ENCODE results near the gene DUOX2.
"Not testable (repeated sequence)": the region's sequence is repeated elsewhere in the genome, so short reads cannot be mapped to it uniquely, and the experiment has no call there.

DUOX2 gene

DNA sequence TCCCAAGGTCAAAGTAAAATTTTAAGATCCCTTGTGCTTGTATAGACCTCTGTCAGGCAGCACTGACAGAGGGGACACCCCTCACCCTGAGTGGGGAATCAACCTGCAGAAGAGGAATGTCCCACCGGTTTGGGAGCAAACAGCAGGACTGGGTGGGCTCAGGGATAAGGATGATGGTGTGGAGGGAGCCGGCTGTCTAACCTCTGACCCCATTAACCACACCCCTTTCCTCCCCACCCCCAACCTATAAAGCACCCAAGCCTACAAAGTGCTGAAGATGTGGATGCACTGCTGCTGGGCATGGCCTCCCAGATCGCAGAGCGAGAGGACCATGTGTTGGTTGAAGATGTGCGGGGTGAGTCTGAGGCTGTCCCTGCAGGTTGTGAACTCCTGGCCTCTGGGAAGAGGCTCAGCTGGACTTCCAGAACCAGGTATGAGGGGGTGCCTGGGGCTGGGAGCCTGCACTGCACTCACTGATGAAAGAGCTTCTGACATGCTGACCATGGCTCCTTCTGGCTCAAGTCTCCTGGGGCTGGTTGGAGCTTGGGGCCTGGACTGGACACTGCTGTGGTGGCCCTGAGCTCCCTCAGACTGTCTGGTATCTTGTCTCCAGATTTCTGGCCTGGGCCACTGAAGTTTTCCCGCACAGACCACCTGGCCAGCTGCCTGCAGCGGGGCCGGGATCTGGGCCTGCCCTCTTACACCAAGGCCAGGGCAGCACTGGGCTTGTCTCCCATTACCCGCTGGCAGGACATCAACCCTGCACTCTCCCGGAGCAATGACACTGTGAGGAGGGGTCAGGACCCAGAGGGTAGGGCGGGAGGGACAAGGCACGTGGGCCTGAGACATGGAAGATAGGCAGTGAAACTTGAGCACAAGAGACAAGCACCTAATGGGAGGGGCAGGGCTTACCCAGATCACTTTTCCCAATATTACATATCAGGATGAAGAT lies 25.1 kb upstream of the DUOX2 start:
- DNase-seq = no peak

DNA sequence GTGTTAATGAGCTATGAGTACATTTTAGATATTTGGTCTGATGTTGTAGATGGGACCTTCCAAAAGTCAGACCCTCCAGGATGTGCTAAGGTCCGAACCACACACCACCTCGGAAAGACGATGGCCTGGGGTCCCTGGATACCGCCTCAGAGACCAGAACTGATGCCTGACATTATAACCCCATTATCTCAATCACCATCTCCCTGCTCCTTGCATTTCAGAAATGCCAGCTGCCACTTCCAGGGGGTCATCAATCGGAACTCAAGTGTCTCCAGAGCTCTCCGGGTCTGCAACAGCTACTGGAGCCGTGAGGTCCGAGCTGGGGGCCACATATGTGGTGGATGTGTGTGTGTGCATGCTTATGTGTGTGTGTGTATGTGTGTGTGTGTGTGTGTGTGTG lies 23.7 kb upstream of the DUOX2 start:
- DNase-seq = no peak

DNA sequence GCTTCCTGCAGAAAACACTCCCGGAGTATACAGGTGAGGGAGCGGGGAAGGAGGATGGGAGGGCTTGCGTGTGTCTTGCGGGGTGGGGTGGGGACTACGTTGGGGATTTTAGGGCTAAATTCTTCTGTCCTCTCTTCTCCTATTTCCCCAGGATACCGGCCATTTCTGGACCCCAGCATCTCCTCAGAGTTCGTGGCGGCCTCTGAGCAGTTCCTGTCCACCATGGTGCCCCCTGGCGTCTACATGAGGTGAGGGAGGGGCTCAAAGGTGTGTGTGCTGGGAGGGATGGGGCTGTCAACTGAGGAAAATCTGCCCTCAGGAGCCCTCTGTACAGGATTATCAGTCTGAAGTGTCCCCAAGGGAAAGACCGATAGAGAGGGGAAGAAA lies 22.4 kb upstream of the DUOX2 start:
- no peak for DNase-seq

DNA sequence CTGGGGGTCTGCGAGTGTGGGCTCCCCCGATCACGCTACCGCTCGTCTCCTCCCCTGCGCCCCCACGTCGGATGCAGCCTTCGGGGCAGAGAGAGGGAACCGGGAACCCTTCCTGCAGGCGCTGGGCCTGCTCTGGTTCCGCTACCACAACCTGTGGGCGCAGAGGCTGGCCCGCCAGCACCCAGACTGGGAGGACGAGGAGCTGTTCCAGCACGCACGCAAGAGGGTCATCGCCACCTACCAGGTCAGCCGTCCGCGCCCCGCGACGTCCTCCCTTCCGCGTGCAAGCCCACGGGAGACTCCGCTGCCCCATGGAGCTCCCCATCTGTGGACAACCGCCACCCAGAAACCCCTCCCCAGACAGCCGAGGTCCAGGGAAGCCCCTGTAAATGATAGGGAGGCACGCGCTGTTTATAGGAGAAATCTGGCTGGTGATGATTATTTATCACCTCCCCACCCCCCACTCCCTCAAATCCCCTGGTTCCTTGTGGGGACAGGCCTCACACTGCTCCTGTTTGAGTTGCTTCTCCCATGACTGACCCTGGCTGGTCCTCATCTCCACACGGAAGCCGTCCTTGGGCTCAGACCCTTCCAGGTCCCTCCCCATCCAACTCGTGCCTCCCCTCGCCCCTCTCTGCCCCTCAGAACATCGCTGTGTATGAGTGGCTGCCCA lies 21.9 kb upstream of the DUOX2 start:
- DNase-seq = not testable (repeated sequence)

DNA sequence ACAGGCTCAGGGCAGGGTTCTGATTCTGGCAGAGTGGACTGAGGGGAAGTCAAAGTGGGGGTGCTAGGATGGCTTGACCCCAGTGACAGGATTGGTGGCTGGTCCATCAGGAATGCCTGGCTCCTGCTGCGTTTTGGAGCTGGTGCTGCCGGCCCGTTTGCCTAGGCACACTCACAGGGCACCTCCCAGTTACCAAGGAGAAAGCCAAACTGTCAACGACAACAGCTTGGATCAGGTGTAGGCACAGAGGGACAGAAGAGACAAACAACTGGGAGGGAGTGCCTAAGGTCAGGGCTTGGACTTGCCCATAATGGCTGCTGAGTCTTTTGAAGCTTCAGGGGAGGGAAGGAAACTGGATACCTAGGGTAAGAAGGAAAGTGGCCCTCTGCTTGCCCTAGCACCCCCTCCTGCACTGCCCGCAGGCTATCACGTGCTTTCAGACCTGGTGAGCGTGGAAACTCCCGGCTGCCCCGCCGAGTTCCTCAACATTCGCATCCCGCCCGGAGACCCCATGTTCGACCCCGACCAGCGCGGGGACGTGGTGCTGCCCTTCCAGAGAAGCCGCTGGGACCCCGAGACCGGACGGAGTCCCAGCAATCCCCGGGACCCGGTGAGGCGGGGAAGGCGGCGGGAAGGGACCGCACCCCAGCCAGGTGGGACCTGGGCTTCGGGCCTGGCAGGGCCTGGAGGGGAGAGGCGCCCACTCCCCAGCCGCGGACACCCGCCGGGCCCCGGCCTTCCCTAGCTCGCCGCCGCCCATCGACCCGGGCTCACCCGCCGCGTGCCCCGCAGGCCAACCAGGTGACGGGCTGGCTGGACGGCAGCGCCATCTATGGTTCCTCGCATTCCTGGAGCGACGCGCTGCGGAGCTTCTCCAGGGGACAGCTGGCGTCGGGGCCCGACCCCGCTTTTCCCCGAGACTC lies 21.0 kb upstream of the DUOX2 start:
- DNase-seq = no peak

DNA sequence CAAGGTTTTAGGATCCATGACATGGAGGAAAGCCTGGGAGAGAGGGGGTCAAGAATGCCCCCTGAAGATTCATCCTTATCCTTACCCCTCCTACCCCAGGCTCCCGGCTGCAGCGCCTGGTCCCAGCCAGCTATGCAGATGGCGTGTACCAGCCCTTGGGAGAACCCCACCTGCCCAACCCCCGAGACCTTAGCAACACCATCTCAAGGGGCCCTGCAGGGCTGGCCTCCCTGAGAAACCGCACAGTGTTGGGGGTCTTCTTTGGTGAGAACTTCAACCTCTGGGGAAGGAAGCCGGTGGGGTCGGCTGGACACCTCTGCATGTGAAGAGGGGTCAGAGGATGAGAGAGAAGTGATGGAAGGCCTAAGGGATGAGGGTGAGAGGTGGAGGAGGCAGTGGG lies 20.1 kb upstream of the DUOX2 start:
- DNase-seq = no peak

DNA sequence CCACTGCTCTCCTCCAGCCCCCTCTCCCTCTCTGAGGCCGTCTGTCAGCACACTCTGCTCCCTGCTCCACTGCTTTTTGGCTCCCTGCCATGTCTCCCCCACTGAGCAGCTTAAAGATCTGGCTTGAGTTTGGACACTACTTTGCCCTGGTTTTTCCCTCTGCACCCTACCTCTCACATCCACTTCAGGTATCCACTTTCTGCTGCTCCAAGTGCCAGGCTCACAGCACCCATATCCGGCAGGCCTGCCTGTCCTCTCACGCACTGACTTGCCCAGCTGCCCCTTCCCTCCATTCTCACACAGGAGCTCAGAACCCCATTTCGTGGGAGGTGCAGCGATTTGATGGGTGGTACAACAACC lies 19.6 kb upstream of the DUOX2 start:
- DNase-seq = no peak

DNA sequence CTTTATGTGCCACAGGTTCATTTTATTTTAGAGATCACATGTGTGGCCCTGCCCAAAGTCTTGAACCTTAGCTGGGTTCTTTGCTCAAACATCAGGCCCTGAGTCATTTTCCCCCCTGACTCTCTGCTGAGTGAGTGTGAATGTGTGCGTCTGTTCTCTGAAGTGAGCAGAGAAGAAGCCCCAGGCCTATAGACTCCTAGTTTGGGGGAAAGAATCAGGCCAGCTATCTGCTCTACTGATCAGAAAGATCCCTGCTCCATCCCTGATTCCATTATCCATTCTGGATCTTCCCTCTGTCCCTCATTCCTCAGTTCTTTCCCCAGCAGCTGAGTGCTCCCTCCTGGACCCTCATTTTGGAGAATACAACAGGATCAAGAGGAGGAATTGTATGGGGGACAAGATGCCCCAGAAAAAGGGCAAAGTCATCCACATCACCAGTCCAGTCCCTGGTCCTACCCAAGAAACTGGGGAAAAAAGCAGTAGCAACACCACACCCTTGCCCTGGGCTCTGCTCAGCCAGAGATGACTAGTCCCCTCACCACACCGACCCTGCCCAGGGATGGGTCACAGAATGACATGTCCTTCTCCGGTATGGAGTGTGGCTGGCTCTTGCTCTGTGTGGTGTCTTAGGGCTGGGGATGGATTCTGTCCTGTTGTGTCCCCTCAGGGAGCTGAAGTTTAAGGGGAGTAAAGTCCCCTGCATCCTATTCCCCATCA lies 19.0 kb upstream of the DUOX2 start:
- DNase-seq = no peak

DNA sequence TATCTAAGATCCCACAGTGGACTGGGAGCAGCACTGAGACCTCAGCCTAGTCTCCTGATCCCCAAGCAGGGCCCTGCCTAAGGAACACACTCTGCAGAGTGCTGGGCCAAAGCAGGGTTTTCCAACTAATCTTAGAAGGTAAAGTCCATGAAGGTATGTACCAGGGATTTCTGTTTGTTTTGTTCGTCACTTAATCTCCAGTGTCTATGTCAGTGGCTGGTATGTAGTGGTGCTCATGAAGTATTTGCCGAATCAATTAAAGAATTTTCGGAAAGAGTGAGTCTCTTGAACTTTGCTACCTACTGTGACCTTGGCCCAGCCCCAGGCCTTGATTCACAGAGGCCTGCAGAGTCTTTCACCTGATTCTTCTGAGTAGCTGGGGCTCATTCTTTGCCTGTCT lies 17.5 kb upstream of the DUOX2 start:
- DNase-seq = no peak

DNA sequence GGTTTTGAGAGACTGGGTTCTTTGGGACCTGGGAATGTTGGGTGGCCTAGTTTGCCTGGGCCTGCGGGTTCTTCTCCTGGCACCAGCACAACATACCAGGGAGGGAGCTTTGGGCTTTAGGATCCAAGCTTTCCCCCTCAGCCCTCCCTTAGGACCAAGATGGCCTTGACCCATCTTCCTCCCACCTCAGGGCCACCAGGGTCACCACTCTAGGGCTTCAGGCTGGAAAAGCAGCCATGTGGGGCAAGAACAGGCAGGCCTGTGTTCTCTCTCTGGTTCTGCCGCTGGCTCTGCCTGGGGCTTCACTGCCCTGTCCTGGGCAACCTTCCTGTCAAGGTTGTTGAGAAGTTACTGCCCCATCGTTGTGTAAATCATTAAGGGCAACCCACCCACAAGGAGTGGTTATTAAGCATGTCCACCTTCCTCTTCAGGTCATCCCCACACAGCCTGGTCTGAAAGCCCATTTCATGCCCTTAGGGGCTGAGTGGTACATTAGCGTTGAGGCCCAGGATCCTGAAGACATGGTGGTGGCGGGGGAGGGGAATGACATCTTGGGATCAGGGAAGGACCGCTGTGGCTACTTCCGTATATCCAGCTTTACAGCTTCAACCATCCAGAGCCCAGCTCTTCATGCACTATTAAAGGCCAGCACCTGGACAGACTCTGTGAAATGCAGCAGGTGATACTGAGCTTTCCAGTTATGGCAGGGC lies 16.5 kb upstream of the DUOX2 start:
- no peak for DNase-seq

DNA sequence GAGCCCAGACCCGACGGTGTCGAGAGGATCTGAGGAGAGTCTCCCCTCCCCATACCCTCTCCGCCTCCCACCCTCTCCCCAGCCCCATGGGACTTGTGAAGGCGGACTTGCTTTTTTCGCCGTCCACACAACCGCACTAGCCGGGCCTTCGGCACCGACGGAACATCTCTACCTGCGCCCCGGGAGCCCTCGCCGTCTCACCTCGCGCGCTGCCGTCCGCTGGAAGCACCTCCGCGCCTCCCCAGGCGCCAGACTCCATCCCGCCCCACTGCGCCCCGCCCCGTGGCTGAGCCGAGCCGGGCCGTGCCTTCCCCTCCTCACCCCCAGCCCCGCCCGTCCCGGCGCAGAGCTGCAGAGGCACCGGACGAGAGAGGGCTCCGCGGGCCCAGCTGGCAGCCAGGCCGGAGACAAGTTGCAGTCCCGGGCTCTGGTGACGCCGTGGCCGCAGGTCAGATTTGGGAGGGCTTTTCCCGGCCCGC lies 15.7 kb upstream of the DUOX2 start, which contains the start of the genes DUOX1 and DUOXA1:
Gene DUOX1 (plus strand): TSS at position 344 of the 479 bp plus-strand sequence. CDS start 1,973 bp downstream, outside the sequence.
Gene DUOXA1 (minus strand): TSS at position 229 of the 479 bp plus-strand sequence. CDS start 6,865 bp downstream, outside the sequence.
- DNase-seq = no peak

DNA sequence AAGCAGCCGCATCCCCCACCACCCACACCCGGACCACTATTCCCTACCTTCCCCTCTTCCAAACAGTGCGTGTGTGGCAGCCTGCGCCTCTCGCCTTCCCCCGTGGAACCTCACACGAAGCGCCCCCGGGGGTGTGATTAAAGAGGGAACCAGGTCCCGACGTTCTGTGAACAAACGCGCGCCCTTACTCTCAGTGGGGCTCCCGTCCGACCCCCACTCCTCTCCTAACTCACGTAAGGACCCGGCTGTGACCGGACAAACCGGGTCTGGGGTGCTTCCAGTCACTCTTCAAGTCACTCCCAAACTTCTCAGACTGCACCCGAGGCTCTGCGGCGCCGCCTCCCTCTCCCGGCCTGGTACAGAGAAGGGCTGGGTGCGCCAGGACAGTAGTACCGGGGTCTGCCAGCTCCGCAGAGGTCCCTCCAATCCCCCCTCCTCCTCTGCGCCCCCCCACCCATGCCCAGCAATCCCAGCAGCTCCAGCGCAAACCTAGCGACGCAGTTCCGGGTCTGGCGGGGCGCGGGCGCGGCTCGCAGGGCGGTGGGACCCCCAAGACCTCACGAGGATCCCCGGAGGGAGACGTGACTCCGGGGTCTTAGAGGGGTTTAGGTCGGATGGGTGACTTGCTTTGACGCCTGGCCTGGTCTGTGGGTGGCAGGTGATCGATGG lies 15.1 kb upstream of the DUOX2 start:
- DNase-seq = no peak

DNA sequence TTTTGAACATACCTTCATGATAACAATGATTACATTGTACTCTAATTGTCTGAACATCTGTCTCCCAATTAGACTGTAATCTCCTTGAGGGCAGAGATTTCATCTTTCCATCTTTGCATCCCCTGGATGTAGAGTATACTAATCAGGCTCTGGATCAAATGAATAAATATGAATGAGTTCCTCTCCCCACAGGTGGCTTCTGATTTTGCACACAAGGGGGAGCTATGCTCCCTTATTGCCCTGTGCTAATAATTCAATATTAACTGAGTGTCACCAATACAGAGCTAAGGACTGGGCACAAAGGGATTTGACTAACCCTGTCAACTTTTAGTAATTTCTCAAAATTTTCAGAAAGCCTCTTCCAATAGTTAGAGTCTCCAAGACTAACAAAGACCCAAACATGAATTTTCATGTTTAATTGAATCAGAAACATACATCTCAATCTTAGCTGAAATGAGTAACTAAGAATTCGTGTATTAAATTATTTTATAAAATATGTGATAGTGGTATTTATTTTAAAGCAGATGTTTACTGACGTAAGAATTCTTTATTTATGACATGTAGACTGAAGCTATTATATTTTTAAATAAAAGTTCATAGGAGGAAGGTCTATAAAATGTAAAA lies 12.7 kb upstream of the DUOX2 start:
- DNase-seq = no peak

DNA sequence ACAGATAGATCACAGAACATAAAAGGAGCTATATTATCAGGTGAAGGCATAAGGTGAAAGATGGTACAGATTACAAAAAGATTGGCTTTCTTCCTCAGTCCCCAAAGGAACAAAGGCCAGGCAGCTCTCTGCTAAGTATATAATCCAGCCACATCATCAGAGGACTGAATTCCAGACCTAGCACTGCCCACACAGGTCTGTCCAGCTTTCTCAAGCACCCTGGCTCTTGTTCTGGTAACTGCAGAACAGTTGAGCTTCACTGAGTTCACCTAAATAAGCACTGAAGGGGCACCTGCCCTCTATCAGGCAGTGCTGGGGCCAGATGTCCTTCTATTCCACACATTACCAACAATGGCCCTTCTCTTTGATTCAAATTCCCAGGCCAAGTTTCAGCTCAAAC lies 9.4 kb upstream of the DUOX2 start:
- no peak for DNase-seq

DNA sequence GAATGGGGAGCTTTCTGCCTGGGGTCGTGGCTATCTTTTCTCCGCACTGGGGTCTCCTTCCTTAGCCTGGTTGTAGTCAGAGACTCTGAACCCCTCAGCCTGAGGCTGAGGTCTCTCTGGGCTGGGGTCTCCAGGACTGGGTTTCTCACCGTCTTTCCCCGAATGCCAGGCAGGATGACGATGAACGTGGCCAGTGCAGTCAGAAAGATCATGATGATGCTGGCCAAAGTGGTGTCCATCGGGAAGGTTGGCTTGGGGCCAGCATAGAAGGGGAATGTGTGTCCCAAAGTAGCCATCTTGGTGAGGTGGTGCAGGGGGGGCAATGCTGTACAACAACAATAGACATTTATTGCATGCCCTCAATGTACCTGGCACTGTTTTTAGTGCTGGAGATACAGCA lies 8.7 kb upstream of the DUOX2 start:
- no peak for DNase-seq

DNA sequence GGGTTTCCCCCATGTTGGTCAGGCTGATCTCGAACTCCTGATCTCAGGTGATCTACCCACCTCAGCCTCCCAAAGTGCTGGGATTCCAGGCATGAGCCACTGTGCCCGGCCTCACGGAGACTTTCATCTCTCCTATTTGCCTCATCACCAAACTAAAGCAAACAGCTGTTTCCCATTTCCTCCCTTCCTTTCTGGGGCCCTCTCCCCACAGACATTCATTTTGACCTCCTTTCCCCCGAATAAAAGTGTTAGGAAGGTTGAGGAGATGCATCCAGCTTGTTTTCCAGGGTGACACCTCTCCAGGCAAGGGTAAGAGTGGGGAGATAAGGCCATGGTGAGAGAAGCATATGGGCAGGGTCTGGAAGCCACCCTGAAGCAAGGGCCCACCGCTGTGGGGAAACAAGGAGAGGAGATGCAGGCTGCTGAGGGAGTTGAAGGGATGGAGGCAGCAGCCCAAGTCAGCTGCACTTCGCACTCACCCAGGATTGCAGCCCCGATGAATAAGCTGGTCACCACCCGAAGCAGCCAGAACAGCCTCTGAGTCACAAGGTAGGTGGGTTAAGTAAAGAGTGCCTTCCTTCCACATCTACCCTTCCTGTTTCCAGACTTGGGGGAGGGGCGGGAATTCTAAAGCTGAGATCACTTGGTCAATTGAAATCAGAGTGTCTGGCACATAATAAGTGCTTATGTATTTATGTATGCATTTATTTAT lies 7.9 kb upstream of the DUOX2 start:
- no peak for DNase-seq

DNA sequence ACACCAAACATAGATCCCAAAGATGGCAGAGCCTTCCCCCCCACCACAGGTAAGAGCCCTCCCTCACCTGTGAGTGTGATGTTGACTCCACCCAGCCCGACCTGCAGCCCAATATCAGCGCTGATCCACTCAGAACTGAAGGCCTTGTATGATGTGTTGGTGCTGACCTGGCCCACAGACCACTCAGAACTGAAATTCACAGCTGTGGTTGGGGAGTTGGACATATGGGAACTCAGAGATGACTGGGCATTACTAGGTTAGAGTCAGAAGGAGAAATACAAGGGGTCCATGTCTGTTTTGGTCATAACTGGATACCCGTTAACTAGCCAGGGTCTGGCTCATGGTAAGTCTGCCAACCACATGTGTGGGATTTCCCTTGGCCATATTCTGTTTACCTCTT lies 7.0 kb upstream of the DUOX2 start:
- DNase-seq = no peak

DNA sequence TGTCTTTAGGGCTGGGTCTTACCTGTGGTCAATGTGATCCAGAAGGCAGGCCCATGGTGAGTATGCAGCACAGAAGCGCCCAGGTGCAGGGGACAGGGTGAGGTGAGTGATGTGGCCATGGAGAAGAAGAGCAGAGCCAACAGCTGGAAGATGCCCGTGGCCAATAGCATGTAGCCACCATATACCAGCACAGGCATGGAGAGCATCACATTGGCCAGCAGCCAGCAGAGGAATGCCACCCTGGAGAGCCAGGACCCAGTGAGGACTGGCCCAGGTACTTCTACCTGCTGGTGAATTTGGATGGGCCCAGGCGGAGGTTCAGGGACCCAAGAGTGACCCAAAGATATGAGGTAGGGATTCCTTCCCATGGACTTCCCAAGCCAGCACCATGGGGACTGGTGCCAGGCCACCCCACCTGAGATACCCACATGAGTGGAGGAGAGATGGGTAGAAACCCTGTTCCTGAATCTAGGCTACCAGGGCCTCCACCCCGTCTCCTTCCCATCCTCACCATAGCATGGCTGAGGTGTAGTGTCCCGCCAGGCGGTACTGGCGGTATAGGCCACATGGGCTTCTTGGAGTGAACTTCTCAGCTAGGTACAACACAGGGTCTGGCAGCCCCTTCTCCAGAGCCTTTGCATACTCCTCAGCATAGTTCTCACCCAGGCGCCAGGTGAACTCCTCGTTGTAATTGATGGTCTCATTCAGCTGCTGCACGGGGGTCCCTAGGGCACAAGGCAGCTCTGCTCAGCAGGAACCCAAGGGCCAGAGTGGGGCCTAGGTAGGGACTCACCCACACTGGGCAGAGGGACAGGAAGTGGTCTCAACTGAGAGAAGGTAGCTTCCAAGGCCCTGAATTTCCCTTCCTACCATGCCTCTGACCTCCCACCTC lies 6.4 kb upstream of the DUOX2 start:
- DNase-seq = no peak

DNA sequence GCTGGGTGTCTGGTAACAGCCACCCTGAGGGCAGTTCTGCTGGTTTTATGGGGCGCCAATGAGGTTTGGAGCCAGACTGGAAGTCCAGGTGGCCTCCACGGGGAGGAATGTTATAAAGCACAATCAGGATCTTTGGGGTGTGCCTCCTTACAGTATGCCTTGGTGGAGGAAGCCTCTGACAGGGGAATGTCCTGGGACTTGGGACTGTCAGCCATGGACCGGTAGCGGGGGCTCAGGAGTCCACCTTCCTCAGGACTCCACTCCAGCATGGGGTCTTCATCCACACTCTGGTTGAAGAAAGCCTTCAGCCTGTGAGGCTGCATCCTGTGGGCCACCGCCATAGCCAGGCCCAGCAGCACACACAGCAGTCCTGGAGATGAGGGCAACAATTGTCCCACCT lies 5.0 kb upstream of the DUOX2 start:
- DNase-seq = no peak
